ENCODE results near the gene ABCC10.

DNA sequence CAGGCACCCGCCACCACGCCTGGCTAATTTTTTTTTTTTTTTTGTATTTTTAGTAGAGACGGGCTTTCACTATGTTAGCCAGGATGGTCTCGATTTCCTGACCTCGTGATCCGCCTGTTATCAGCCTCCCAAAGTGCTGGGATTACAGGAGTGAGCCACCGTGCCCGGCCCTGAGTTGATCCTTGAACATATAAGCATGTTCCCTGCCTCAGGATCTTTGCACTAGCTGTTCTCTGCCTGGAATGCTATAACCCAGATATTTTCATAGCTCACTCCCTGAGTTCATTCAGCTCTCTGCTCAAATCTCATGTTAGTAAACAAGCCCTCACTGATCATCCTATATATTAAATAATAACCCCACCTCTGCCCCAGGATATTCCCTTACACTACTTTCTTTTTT is 37.0 kb downstream of the ABCC10 start:
- TF ChIP-seq ZNF622 (IDR thresholded peaks at IDR 0.05) (no peak), SMAD1 (IDR thresholded peaks at IDR 0.05; ENCODE audit: low read depth, partially characterized antibody) (no peak)
- TF ChIP-seq, protein P1, sequence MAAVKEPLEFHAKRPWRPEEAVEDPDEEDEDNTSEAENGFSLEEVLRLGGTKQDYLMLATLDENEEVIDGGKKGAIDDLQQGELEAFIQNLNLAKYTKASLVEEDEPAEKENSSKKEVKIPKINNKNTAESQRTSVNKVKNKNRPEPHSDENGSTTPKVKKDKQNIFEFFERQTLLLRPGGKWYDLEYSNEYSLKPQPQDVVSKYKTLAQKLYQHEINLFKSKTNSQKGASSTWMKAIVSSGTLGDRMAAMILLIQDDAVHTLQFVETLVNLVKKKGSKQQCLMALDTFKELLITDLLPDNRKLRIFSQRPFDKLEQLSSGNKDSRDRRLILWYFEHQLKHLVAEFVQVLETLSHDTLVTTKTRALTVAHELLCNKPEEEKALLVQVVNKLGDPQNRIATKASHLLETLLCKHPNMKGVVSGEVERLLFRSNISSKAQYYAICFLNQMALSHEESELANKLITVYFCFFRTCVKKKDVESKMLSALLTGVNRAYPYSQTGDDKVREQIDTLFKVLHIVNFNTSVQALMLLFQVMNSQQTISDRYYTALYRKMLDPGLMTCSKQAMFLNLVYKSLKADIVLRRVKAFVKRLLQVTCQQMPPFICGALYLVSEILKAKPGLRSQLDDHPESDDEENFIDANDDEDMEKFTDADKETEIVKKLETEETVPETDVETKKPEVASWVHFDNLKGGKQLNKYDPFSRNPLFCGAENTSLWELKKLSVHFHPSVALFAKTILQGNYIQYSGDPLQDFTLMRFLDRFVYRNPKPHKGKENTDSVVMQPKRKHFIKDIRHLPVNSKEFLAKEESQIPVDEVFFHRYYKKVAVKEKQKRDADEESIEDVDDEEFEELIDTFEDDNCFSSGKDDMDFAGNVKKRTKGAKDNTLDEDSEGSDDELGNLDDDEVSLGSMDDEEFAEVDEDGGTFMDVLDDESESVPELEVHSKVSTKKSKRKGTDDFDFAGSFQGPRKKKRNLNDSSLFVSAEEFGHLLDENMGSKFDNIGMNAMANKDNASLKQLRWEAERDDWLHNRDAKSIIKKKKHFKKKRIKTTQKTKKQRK (IDR thresholded peaks at IDR 0.05; ENCODE audit: low read depth, low read length): no peak
- TF ChIP-seq, protein P2, sequence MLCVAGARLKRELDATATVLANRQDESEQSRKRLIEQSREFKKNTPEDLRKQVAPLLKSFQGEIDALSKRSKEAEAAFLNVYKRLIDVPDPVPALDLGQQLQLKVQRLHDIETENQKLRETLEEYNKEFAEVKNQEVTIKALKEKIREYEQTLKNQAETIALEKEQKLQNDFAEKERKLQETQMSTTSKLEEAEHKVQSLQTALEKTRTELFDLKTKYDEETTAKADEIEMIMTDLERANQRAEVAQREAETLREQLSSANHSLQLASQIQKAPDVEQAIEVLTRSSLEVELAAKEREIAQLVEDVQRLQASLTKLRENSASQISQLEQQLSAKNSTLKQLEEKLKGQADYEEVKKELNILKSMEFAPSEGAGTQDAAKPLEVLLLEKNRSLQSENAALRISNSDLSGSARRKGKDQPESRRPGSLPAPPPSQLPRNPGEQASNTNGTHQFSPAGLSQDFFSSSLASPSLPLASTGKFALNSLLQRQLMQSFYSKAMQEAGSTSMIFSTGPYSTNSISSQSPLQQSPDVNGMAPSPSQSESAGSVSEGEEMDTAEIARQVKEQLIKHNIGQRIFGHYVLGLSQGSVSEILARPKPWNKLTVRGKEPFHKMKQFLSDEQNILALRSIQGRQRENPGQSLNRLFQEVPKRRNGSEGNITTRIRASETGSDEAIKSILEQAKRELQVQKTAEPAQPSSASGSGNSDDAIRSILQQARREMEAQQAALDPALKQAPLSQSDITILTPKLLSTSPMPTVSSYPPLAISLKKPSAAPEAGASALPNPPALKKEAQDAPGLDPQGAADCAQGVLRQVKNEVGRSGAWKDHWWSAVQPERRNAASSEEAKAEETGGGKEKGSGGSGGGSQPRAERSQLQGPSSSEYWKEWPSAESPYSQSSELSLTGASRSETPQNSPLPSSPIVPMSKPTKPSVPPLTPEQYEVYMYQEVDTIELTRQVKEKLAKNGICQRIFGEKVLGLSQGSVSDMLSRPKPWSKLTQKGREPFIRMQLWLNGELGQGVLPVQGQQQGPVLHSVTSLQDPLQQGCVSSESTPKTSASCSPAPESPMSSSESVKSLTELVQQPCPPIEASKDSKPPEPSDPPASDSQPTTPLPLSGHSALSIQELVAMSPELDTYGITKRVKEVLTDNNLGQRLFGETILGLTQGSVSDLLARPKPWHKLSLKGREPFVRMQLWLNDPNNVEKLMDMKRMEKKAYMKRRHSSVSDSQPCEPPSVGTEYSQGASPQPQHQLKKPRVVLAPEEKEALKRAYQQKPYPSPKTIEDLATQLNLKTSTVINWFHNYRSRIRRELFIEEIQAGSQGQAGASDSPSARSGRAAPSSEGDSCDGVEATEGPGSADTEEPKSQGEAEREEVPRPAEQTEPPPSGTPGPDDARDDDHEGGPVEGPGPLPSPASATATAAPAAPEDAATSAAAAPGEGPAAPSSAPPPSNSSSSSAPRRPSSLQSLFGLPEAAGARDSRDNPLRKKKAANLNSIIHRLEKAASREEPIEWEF (IDR thresholded peaks at IDR 0.05; ENCODE audit: insufficient replicate concordance, low read depth, low read length): no peak

Measured in GM12878 (cell line).